ENCODE data around the gene ZNF345.

DNA sequence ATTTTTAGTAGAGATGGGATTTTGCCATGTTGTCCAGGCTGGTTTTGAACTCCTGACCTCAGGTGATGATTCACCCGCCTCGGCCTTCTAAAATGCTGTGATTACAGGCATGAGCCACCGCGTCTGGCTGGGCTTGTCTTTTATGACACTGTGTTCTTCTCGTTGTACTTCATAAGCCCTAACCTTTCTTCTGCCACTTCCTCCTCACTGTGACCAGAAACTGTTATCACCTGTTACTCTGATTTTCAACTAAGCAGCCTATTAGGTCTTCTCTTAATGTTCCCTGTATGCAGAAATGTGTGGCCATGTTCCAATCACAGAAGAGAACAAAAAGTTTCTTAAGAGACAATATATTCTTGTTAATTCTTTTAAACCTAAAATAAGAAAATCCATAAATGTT is 28.9 kb upstream of the ZNF345 start:
- no peak for TF ChIP-seq POLR2A (IDR thresholded peaks at IDR 0.05)
- TF ChIP-seq, protein P1, sequence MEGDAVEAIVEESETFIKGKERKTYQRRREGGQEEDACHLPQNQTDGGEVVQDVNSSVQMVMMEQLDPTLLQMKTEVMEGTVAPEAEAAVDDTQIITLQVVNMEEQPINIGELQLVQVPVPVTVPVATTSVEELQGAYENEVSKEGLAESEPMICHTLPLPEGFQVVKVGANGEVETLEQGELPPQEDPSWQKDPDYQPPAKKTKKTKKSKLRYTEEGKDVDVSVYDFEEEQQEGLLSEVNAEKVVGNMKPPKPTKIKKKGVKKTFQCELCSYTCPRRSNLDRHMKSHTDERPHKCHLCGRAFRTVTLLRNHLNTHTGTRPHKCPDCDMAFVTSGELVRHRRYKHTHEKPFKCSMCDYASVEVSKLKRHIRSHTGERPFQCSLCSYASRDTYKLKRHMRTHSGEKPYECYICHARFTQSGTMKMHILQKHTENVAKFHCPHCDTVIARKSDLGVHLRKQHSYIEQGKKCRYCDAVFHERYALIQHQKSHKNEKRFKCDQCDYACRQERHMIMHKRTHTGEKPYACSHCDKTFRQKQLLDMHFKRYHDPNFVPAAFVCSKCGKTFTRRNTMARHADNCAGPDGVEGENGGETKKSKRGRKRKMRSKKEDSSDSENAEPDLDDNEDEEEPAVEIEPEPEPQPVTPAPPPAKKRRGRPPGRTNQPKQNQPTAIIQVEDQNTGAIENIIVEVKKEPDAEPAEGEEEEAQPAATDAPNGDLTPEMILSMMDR (IDR thresholded peaks at IDR 0.05): no peak
